Tibial artery (tissue), 4 donors: ENCODE results near the gene DCAF7.

Experiments
- DNase-seq, 2 donors: peaks; one replicate each; pipeline ENCODE4 v3.0.0-alpha.2; 2019
- H3K27ac ChIP-seq, 2 donors: fragments of 200-600 bp; sonication (generic) in 1 of 2; 1 replicate in 1 of 2; 2 replicates in 1 of 2; pipeline ENCODE4 v1.5.1; 2018 to 2019; ENCODE audit warnings: mild to moderate bottlenecking in 1 of 2
- H3K27me3 ChIP-seq, 2 donors: fragments of 200-600 bp; sonication (generic) in 1 of 2; one replicate each; pipeline versions ENCODE4 v1.5.1 to v1.6.0; 2016 to 2019
- H3K36me3 ChIP-seq, 3 donors: fragments of 200-600 bp; sonication (generic) in 2 of 3; one replicate each; pipeline ENCODE4 v1.5.1; 2016 to 2019; ENCODE audit warnings: mild to moderate bottlenecking in 2 of 3
- H3K4me1 ChIP-seq, 4 donors: fragments of 200-600 bp; sonication (generic) in 2 of 4; 1 replicate in 3 of 4; 2 replicates in 1 of 4; pipeline ENCODE4 v1.5.1; 2016 to 2019
- H3K4me3 ChIP-seq, 2 donors: fragments of 200-600 bp; sonication (generic) in 1 of 2; 1 replicate in 1 of 2; 2 replicates in 1 of 2; pipeline ENCODE4 v1.5.1; 2018 to 2019; ENCODE audit warnings: mild to moderate bottlenecking in 2 of 2
- H3K9me3 ChIP-seq, 3 donors: fragments of 200-600 bp; sonication (generic) in 1 of 3; one replicate each; pipeline ENCODE4 v1.5.1; 2016 to 2019
- CTCF ChIP-seq, 2 experiments: fragments of 200-600 bp in 1 of 2; fragments of 450-650 bp in 1 of 2; IDR thresholded peaks; one replicate each; pipeline ENCODE4 v1.5.1; 2017 to 2019; ENCODE audit warnings: antibody characterized with exemption in 2 of 2, mild to moderate bottlenecking in 1 of 2, moderate library complexity in 1 of 2
- intact Hi-C: fragments of 100-400 bp; cut with DNase I; formaldehyde crosslinking; loops from one replicate; pipeline ENCODE4 v1.15.0; 2023; ENCODE audit warnings: low total_unique reads

DCAF7 gene

GRCh38 chr17:63514974-63515373 lies 35.3 kb upstream of the DCAF7 start:
- DNase-seq, result no peak
- no peak for TF ChIP-seq CTCF (IDR thresholded peaks at IDR 0.05)
- intact Hi-C loops, result no loop called here

DNA sequence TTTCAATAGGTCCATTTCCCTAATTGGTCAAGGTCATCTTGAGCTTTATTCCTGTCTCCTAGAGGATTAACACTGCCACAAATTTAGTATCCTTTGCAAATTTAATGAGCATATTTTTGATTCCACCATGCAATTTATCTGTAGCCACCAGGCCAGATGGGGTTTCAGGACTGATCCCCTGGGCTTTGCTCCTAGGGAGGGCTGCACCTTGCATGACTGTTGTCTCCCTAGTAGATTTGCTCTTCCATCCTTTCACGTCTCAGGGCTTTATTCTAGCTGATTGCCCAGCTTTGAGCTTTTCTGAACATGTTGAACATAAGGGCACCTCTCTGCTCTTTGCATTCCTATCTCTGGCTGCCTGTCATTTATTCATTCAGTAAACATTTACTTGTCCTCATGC lies 34.9 kb upstream of the DCAF7 start:
- H3K27me3 ChIP-seq, result peaks cover 0 to 16% of the 10 kb centered on the region in 2 donors
- TF ChIP-seq CTCF (IDR thresholded peaks at IDR 0.05), result no peak
- intact Hi-C loops, result no loop called here
- H3K4me1 ChIP-seq, result no peaks in the 10 kb centered on the region
- no peak overlapping the region for H3K27ac ChIP-seq
- no peak overlapping the region for H3K4me3 ChIP-seq
- no peaks in the 10 kb centered on the region for H3K36me3 ChIP-seq
- DNase-seq, result no peak
- H3K9me3 ChIP-seq, result no peaks in the 10 kb centered on the region

More at GRCh38 chr17:63514974-63515373, 35.3 kb upstream of the DCAF7 start:
- Histone ChIP-seq H3K36me3 (no peaks in the 10 kb centered on the region), H3K27ac (no peak overlapping the region), H3K27me3 (peaks cover 0 to 16% of the 10 kb centered on the region in 2 donors), H3K4me1 (no peaks in the 10 kb centered on the region), H3K4me3 (no peak overlapping the region), H3K9me3 (no peaks in the 10 kb centered on the region)

GRCh38 chr17:63516910-63517824 lies 33.1 kb upstream of the DCAF7 start:
- H3K4me1 ChIP-seq, result no peaks in the 10 kb centered on the region
- H3K27ac ChIP-seq, result no peak overlapping the region
- TF ChIP-seq CTCF (IDR thresholded peaks at IDR 0.05), result no peak
- H3K36me3 ChIP-seq, result no peaks in the 10 kb centered on the region
- intact Hi-C loops, result no loop called here
- no peaks in the 10 kb centered on the region for H3K9me3 ChIP-seq
- H3K4me3 ChIP-seq, result no peak overlapping the region
- peaks cover 0 to 16% of the 10 kb centered on the region in 2 donors for H3K27me3 ChIP-seq
- DNase-seq, result no peak

DNA sequence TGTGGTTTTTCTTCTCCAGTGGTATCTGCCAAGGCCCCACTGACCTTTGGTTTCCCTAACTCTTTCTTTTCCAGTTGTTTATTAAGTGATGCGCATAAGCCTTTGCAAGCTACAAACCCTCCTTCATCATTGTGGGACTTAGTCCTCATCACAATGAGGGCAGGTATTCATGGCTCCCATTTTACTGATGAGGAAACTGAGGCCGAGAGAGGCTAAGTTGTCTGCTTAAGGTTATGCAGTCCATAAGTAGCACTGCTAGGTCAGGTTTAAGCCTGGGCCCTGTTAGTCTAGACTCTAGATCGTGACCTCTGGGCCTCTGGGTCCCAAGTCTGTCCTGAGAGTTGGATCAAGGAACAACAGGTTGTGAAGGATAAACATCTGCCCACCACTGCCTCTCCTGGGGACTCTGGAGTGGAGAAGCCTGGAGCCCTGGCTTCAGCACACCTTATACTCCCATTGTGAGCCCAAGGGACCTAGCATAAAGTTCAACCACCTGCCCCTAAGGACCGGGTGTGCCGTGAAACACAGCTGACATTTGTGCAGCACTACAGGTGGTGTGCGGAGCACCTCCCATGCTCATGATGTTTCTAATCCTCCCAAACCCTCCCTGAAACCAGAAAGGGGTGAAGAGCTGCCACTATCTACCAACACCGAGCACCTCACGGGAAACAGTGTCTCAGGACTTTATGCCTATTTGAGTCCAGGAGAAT lies 32.3 kb upstream of the DCAF7 start:
- Histone ChIP-seq H3K4me1 (peaks cover 0 to 3% (median under 1%) of the 10 kb centered on the region in 4 donors), H3K4me3 (no peak overlapping the region), H3K9me3 (no peaks in the 10 kb centered on the region), H3K36me3 (no peaks in the 10 kb centered on the region), H3K27ac (no peak overlapping the region), H3K27me3 (peaks cover 0 to 18% of the 10 kb centered on the region in 2 donors)
- TF ChIP-seq CTCF (IDR thresholded peaks at IDR 0.05), result no peak
- no peak for DNase-seq
- intact Hi-C loops, result no loop called here

GRCh38 chr17:63519116-63519881 lies 31.0 kb upstream of the DCAF7 start:
- no peaks in the 10 kb centered on the region for H3K36me3 ChIP-seq
- no peak overlapping the region for H3K4me3 ChIP-seq
- H3K27ac ChIP-seq, result no peak overlapping the region
- TF ChIP-seq CTCF (IDR thresholded peaks at IDR 0.05), result no peak
- H3K4me1 ChIP-seq, result peaks cover 0 to 7% (median 2%) of the 10 kb centered on the region in 4 donors
- H3K9me3 ChIP-seq, result no peaks in the 10 kb centered on the region
- no peak for DNase-seq
- H3K27me3 ChIP-seq, result peaks cover 0 to 31% of the 10 kb centered on the region in 2 donors
- intact Hi-C loops, result no loop called here
